HG02678 (cell line): Measurements from ENCODE around the gene SLC41A3.
"Not testable (repeated sequence)": the region's sequence is repeated elsewhere in the genome, so short reads cannot be mapped to it uniquely, and the experiment has no call there.

Source experiments
- ATAC-seq: cut with Tn5 transposase; IDR thresholded peaks from one replicate; pipeline ENCODE4 v1.9.1; 2021; ENCODE audit warnings: mild to moderate bottlenecking, moderate library complexity; ENCODE audit not compliant: unreplicated experiment

The SLC41A3 gene

GRCh38 chr3:125960066-125960424 is 123.9 kb downstream of the SLC41A3 start:
- no peak for ATAC-seq

- no peak for ATAC-seq
These were observed 124.4 kb downstream of the SLC41A3 start for GRCh38 chr3:125959317-125960065.

GRCh38 chr3:125958511-125959316 is 125.2 kb downstream of the SLC41A3 start:
- no peak for ATAC-seq

- ATAC-seq: no peak
These were observed 126.0 kb downstream of the SLC41A3 start for GRCh38 chr3:125957674-125958510.

GRCh38 chr3:125957020-125957419 is 126.9 kb downstream of the SLC41A3 start:
- ATAC-seq: not testable (repeated sequence)
